Stimulated activated CD4-positive, alpha-beta T cell treated with anti-CD3 and anti-CD28 coated beads, Interleukin-4, amount 100 ng/mL, for 1 hour (primary cell): ENCODE results near the gene LCN10.
A peak's percentile ranks its signal among the peaks of the same experiment; 100 is the strongest.

Experiments used
- DNase-seq: peaks from one replicate; pipeline ENCODE4 v3.0.0-alpha.2; 2020

Gene LCN10

GRCh38 chr9:136753371-136754058 lies 10.8 kb upstream of the LCN10 start:
- no peak for DNase-seq

- DNase-seq: no peak
These were observed 9.1 kb upstream of the LCN10 start for GRCh38 chr9:136751814-136752213.

GRCh38 chr9:136751244-136751643 lies 8.5 kb upstream of the LCN10 start:
- DNase-seq: no peak

DNA sequence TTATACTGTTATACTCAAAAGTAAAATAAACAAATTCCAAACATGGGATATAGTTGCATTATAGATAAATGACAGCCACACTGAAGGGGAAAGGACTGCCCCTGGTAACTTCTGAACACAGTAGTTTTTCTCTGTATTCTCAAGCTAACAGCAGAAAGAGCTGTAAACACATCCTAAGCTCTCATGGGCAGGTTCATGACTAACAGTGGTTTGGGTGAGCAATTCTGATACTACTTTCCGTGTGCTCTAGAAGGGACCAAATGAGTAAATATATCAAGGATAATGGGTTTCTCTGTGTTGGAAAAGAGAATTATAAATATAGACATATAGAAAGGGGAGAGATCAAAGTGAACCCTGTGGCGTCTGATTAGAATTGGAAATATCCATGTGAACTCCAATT lies 7.8 kb upstream of the LCN10 start:
- no peak for DNase-seq

DNA sequence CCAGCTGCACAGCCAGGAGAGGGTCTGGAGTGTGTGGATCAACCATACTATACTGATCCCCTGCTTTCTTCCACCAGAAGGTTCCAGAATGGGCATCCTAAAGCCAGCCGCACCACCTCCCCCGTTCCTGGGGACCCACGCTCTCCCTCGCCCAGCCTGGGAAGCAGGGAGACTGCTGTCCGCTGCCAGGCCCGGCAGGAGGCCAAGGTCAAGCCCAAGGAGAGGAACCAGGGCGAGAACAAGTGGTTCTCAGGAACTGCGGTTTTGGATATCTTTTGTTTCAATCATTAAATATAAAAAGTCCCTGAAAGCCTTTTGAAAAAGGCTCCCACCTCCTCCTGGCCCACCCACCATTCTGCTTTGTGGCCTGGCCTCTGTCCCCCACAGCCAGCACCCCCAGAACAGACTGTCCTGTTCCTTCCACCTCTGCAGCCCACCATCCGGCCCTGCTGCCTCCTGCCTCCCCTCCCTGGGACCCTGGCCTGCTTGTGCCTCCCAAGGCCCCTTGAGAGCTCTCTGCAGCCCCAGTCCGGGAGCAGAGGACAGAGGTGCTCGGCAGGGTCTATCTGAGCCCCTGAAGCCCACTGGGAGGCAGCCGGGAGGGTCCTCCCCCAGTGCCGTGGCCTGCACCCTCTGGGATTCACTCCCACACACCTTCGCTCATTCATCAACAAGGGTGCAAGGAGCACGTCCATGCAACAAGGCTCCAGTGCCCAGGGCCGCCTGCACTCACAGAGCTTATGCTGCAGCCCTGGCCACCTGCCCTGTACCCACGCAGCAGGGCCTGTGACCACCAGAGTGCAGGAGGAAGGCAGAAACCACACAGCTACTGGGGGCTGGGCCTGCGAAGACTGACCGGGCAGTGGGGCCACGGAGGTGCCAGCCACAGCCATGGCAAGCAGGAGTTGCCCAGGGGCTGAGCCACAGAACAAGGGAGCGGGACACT lies 6.2 kb upstream of the LCN10 start:
- DNase-seq: no peak

GRCh38 chr9:136748201-136748600 lies 5.5 kb upstream of the LCN10 start, which contains the start of gene LCN6:
Gene LCN6 (minus strand): TSS chr9:136748525. CDS start chr9:136748483, 42 bp downstream.
- no peak for DNase-seq

- no peak for DNase-seq
These were observed 4.7 kb upstream of the LCN10 start for GRCh38 chr9:136747161-136748060.

GRCh38 chr9:136746621-136747020 lies 3.9 kb upstream of the LCN10 start:
- no peak for DNase-seq

- no peak for DNase-seq
These were observed 3.4 kb upstream of the LCN10 start for GRCh38 chr9:136746155-136746490.

GRCh38 chr9:136745389-136746154 lies 2.8 kb upstream of the LCN10 start:
- no peak for DNase-seq

DNA sequence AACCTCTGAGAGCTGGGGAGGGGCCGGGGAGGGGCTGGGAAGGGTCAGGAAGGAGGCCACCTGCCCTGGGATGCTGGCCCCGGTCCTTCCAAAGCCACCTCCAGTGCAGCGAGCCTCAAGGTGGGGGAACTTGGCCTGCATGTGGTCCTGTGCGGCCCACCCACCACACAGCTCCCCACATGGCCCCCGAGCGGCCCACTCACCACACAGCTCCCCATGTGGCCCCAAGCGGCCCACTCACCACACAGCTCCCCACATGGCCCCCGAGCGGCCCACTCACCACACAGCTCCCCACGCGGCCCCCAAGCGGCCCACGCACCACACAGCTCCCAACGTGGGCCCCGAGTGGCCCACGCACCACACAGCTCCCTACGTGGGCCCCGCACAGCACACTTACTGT lies 2.0 kb upstream of the LCN10 start:
- DNase-seq: no peak

DNA sequence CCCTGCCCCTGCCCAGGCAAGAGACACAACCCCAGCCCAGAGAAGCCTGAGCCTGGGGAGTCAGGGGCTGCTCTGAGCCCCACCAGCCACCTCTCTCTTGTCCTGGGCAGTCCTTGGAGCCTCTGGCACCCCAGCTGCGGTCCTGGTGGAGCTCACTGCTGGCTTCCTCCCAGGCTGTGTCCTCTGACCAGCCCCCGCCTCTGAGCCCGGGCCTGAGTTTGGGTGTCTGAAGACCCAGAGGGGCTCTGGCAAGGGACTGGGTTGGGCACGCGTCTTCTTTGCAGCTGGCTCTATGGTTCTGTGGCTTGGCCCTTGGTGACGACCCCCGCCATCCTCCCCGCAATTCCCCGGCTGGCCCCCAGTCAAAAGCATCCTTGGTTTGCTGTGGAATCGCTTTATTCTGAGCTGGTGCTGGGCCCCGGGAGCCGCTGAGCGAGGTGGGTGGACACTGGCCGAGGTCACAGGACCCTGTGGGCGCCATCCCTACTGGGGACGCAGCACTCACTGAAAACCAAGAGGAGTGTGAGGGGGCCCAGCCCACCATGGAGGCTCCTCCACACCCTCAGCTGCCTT lies 985 bp upstream of the LCN10 start:
- no peak for DNase-seq

GRCh38 chr9:136741883-136742571 lies 713 bp downstream of the LCN10 start:
- peak; percentile 46 for DNase-seq

DNA sequence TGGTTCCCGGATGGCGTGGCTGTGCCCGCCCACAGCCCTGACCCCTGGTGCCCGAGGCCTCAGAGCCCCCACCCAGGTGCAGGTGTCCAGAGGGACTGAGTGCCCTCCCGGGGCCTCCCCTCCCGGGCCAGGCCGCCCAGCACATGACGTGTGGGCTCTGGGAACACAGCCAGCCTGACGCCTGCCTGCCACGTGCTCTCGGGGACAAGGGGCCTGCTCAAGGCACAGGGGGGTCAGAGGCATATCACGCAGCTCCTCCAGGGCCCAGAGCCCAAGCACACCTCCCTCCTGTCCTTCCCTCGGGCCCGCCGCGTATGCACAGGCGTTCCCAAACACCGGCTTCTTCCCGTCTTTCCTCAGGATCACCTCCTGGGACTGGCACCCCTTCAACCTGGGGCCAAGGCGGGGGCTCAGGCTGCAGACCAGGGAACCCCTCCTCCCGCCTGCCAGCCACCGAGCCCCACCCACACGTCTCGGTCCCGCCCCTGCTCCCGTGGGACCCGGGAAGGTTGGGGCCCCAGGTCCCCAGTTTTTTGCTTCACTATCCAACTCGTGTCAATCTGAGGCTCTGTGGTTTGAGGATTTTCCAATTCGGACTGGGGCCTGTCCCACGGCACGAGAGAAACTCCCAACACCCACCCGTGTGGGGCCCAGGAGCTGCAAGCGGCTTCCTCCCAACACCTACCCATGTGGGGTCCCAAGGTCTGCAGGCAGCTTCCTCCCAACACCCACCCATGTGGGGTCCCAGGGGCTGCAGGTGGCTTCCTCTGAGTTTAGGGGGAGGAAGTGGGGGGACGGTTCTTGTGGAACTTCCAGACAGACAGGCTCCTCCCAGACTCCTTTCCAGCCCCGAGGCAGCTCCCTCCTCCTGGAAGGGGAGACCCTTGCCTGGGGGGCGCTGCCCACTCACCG lies 1.5 kb downstream of the LCN10 start:
- DNase-seq: peak; percentile 17

DNA sequence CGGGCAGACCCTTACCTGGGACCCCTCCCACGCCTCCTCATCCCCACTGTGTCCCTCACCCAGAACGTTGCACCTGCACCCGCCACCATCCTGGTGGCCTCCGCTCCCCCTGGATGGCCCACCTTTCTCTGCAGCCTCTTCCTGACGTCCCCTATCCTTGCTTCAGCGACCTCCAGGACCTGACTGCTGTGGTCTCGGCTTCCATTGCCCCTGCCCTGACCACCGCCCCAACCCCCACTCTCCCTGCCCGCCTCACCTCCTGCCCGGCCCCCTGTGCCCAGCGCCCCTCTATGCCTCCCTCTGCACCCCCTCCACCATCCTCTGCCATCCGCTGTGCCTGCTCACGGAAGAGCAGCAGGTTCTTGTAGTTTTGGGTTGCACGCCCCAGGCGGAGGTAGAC lies 2.2 kb downstream of the LCN10 start:
- DNase-seq: no peak

DNA sequence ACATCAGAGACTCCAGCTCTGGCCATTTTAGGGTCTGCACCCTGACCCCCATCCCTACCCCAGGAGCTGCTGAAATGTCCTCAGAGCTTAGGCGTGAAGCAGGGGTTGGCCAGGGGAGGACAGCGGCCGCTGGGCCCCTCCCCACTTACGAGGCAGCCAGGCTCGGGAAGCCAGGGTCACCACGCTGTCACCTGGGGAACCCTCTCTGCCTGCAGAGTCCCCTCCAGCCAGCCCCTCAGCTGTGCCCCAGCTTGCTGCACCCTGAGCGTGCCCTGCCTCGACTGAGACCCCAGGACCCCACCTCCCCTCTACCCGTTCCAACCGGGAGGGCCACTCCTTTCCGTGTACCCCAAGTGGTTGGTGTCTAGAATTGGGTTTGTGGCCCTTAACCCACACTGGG lies 2.7 kb downstream of the LCN10 start:
- DNase-seq: no peak

DNA sequence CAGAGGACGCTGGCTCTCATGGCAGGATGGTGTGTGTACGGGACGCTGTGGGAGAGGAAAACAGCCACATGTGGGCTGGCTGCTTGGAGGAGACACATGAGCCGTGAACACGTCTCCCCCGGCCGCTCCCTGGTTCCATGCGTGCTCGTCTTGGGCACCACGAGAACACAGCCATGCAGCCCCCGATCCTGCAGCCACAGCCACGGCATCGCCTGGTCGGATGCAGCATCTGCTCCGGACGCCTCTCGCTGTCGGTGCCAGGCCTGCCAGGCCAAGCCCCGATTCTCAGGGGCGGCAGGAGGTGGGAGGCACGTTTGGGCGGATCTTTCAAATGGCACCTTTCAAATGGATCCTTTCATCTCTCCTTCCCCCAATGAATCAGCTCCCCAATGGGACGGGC lies 3.2 kb downstream of the LCN10 start:
- DNase-seq: no peak

DNA sequence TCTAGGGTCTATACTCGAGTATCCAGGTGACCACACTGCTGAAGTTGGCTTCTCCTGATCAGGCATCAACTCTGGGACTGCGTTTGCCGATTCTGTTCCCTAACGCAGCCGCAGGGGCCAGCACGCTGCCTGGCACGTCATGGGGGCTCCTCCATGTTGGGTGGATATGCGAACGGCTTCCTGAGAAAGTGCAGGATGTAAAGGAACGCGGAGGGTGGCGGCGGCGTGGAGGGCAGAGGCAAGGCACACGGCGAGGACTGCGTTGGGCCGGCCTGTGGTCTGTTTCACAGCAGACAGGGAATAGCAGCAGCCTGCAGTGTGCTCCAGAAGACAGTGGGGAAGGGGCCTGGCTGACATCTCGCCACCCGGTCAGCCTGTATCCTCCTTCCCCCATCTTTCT lies 3.8 kb downstream of the LCN10 start:
- DNase-seq: no peak

- DNase-seq: no peak
These were observed 6.8 kb downstream of the LCN10 start for GRCh38 chr9:136735812-136736480.
